HL-60 (cell line): Measurements from ENCODE around the gene TTC8.

Experiments used
- DNase-seq, 2 experiments: peaks; one replicate each; pipeline ENCODE4 v3.0.0-alpha.2; 2010 to 2020; ENCODE audit warnings: low read depth in 1 of 2, low spot score in 1 of 2
- H3K27ac ChIP-seq: fragments of 250-450 bp; sonication (Bioruptor Pico); replicated peaks from 2 replicates; pipeline ENCODE4 v1.5.1; 2020; ENCODE audit warnings: mild to moderate bottlenecking, moderate library complexity
- H3K27me3 ChIP-seq: fragments of 250-450 bp; sonication (Bioruptor Pico); 2 replicates; pipeline ENCODE4 v1.5.1; 2021; ENCODE audit warnings: mild to moderate bottlenecking, moderate library complexity; ENCODE audit not compliant: insufficient read depth, poor library complexity, severe bottlenecking
- H3K4me3 ChIP-seq: replicated peaks from 2 replicates; pipeline ENCODE4 v1.5.1; 2011; ENCODE audit warnings: mild to moderate bottlenecking, control low read depth, low read length; ENCODE audit not compliant: insufficient read depth
- GABPA ChIP-seq: IDR thresholded peaks from 2 replicates; pipeline ENCODE4 v1.6.1; 2012; ENCODE audit warnings: low read depth
- POLR2AphosphoS5 ChIP-seq: IDR thresholded peaks from 2 replicates; pipeline ENCODE4 v1.6.1; 2012; ENCODE audit warnings: low read depth
- SPI1 ChIP-seq: IDR thresholded peaks from 2 replicates; pipeline ENCODE4 v1.6.1; 2012; ENCODE audit warnings: low read depth, mild to moderate bottlenecking, borderline replicate concordance
- TF ChIP-seq, protein P1 (sequence below): IDR thresholded peaks from one replicate; pipeline ENCODE4 v1.5.1; 2011; ENCODE audit warnings: low read length, control low read depth, inconsistent platforms; ENCODE audit not compliant: insufficient read depth
- TF ChIP-seq, protein P2 (sequence below): IDR thresholded peaks from 2 replicates; pipeline ENCODE4 v1.6.1; 2012; ENCODE audit warnings: low read depth; ENCODE audit not compliant: insufficient replicate concordance

Gene TTC8

DNA sequence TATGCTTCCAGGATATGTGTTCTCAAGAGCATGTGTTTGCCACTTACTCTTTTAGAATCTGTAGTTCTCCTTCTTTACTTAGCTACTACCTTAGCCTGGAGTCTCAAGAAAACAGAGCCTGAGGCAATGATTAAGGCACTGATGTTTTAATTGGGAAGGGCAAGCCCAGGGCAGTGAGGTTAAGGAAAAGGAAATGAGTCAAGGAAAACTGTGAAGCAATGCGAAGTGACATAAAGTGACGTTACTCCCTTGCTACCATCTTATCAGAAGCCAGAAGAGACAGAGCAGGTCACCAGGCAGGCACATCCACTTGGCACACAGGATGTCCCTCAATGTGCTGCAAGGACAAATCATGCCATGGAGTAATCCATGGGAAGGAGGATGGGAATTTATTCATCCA lies 20.4 kb upstream of the TTC8 start:
- TF ChIP-seq, protein P1, sequence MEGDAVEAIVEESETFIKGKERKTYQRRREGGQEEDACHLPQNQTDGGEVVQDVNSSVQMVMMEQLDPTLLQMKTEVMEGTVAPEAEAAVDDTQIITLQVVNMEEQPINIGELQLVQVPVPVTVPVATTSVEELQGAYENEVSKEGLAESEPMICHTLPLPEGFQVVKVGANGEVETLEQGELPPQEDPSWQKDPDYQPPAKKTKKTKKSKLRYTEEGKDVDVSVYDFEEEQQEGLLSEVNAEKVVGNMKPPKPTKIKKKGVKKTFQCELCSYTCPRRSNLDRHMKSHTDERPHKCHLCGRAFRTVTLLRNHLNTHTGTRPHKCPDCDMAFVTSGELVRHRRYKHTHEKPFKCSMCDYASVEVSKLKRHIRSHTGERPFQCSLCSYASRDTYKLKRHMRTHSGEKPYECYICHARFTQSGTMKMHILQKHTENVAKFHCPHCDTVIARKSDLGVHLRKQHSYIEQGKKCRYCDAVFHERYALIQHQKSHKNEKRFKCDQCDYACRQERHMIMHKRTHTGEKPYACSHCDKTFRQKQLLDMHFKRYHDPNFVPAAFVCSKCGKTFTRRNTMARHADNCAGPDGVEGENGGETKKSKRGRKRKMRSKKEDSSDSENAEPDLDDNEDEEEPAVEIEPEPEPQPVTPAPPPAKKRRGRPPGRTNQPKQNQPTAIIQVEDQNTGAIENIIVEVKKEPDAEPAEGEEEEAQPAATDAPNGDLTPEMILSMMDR: no peak
- TF ChIP-seq GABPA (no peak), POLR2AphosphoS5 (no peak), SPI1 (no peak)
- TF ChIP-seq, protein P2, sequence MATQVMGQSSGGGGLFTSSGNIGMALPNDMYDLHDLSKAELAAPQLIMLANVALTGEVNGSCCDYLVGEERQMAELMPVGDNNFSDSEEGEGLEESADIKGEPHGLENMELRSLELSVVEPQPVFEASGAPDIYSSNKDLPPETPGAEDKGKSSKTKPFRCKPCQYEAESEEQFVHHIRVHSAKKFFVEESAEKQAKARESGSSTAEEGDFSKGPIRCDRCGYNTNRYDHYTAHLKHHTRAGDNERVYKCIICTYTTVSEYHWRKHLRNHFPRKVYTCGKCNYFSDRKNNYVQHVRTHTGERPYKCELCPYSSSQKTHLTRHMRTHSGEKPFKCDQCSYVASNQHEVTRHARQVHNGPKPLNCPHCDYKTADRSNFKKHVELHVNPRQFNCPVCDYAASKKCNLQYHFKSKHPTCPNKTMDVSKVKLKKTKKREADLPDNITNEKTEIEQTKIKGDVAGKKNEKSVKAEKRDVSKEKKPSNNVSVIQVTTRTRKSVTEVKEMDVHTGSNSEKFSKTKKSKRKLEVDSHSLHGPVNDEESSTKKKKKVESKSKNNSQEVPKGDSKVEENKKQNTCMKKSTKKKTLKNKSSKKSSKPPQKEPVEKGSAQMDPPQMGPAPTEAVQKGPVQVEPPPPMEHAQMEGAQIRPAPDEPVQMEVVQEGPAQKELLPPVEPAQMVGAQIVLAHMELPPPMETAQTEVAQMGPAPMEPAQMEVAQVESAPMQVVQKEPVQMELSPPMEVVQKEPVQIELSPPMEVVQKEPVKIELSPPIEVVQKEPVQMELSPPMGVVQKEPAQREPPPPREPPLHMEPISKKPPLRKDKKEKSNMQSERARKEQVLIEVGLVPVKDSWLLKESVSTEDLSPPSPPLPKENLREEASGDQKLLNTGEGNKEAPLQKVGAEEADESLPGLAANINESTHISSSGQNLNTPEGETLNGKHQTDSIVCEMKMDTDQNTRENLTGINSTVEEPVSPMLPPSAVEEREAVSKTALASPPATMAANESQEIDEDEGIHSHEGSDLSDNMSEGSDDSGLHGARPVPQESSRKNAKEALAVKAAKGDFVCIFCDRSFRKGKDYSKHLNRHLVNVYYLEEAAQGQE: no peak
- no peak for DNase-seq
- no peak overlapping the region for H3K27ac ChIP-seq
- no peak overlapping the region for H3K4me3 ChIP-seq
- H3K27me3 ChIP-seq: no peaks in the 10 kb centered on the region

- DNase-seq: no peak
- H3K27ac ChIP-seq: no peak overlapping the region
- H3K4me3 ChIP-seq: no peak overlapping the region
- H3K27me3 ChIP-seq: no peaks in the 10 kb centered on the region
- TF ChIP-seq, protein P2: no peak
- TF ChIP-seq, protein P1: no peak
Measured at GRCh38 chr14:88804477-88804876, 20.0 kb upstream of the TTC8 start.

DNA sequence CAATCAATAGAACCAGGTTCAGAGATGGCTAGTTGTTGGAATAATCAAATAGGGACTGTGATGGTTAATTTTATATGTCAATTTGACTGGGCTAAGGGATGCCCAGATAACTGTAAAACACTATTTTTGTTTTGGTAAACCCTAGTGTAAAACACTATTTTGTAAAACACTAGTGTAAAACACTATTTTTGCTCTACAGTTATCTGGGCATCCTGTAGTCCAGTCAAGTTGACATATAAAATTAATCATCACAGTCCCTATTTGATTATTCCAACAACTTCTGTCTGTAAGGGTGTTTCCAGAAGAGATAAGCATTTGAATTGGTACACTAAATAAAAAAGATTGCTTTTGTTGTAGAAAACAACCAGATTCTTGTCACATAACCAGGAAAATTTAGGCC lies 16.1 kb upstream of the TTC8 start:
- DNase-seq: no peak
- TF ChIP-seq SPI1 (no peak), GABPA (no peak), POLR2AphosphoS5 (no peak)
- no peak overlapping the region for H3K27ac ChIP-seq
- H3K4me3 ChIP-seq: no peak overlapping the region
- no peaks in the 10 kb centered on the region for H3K27me3 ChIP-seq

- H3K27me3 ChIP-seq: no peaks in the 10 kb centered on the region
- no peak for DNase-seq
- TF ChIP-seq, protein P2: no peak
- no peak for TF ChIP-seq SPI1
- TF ChIP-seq GABPA: no peak
- TF ChIP-seq, protein P1: no peak
- no peak for TF ChIP-seq POLR2AphosphoS5
- H3K27ac ChIP-seq: no peak overlapping the region
- H3K4me3 ChIP-seq: no peak overlapping the region
Measured at GRCh38 chr14:88815980-88816379, 8.5 kb upstream of the TTC8 start.
